Adrenal gland (tissue), 5 donors: Measurements from ENCODE around the gene SPC25.

Source experiments
- CTCF ChIP-seq, 6 experiments: fragments of 450-650 bp in 4 of 6; fragments of 200-600 bp in 2 of 6; sonication (generic) in 1 of 6; IDR thresholded peaks; 1 replicate in 5 of 6; 2 replicates in 1 of 6; pipeline versions ENCODE4 v1.5.1 to v1.8.0; 2016 to 2021; ENCODE audit warnings: antibody characterized with exemption in 6 of 6, mild to moderate bottlenecking in 2 of 6, moderate library complexity in 1 of 6
- POLR2A ChIP-seq, 2 donors: fragments of 450-650 bp; IDR thresholded peaks; one replicate each; pipeline ENCODE4 v1.6.1; 2017; ENCODE audit warnings: antibody characterized with exemption in 2 of 2, mild to moderate bottlenecking in 2 of 2, moderate library complexity in 1 of 2
- donor health status: DM: no; HTN: no; CAD: no.

- TF ChIP-seq CTCF (IDR thresholded peaks at IDR 0.05): no peak
- no peak for TF ChIP-seq POLR2A (IDR thresholded peaks at IDR 0.05)
Measured at GRCh38 chr2:168831662-168832061, 58.6 kb downstream of the SPC25 start.
